Measurements from ENCODE around the gene TRIM7.
"Not testable (repeated sequence)": the region's sequence is repeated elsewhere in the genome, so short reads cannot be mapped to it uniquely, and the experiment has no call there.

TRIM7 gene

GRCh38 chr5:181186022-181186421 lies 19.0 kb downstream of the TRIM7 start:
- TF ChIP-seq, protein P1, sequence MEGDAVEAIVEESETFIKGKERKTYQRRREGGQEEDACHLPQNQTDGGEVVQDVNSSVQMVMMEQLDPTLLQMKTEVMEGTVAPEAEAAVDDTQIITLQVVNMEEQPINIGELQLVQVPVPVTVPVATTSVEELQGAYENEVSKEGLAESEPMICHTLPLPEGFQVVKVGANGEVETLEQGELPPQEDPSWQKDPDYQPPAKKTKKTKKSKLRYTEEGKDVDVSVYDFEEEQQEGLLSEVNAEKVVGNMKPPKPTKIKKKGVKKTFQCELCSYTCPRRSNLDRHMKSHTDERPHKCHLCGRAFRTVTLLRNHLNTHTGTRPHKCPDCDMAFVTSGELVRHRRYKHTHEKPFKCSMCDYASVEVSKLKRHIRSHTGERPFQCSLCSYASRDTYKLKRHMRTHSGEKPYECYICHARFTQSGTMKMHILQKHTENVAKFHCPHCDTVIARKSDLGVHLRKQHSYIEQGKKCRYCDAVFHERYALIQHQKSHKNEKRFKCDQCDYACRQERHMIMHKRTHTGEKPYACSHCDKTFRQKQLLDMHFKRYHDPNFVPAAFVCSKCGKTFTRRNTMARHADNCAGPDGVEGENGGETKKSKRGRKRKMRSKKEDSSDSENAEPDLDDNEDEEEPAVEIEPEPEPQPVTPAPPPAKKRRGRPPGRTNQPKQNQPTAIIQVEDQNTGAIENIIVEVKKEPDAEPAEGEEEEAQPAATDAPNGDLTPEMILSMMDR (conservative IDR thresholded peaks at IDR 0.05; ENCODE audit: low read depth, low read length): no peak
- no peak overlapping the region for H3K4me3 ChIP-seq (ENCODE audit: low read depth, low read length)
- DNase-seq (ENCODE audit: low read depth): no peak

- TF ChIP-seq, protein P1 (conservative IDR thresholded peaks at IDR 0.05; ENCODE audit: low read depth, low read length): no peak
- DNase-seq (ENCODE audit: low read depth): no peak
- no peak overlapping the region for H3K4me3 ChIP-seq (ENCODE audit: low read depth, low read length)
Observed at GRCh38 chr5:181185560-181185959, 19.4 kb downstream of the TRIM7 start.

DNA sequence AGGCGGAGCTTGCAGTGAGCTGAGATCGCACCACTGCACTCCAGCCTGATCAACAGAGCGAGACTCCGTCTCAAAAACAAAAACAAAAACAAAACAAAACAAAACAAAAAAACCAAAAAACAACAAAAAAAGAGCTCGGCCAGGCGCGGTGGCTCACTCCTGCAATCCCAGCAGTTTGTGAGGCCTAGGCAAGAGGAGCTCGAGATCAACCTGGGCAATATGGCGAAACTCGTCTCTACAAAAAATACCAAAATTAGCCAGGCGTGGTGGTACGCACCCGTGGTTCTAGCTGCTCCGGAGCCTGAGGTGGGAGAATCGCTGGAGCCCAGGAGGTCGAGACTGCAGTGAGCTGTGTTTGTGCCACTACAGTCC lies 20.2 kb downstream of the TRIM7 start:
- DNase-seq (ENCODE audit: low read depth): no peak
- H3K4me3 ChIP-seq (ENCODE audit: low read depth, low read length): no peak overlapping the region
- TF ChIP-seq, protein P1 (conservative IDR thresholded peaks at IDR 0.05; ENCODE audit: low read depth, low read length): no peak

DNA sequence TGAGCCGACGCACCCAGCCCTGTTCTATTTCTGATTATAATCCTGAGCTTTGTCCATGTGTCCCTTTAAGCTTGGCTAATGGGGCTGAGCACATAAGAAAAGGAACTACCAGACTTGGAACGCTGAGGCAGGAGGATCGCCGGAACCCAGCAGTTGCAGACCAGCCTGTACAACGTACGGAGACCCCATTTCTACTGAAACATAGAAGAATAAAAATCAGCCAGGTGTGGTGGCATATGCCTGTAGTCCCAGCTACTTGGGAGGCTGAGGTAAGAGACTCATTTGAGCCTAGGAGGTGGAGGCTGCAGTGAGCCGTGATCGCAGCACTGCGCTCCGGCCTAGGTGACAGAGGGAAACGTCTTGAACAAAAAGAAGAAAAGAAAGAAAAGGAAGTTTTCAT lies 22.3 kb downstream of the TRIM7 start:
- no peak for DNase-seq (ENCODE audit: low read depth)
- TF ChIP-seq, protein P1 (conservative IDR thresholded peaks at IDR 0.05; ENCODE audit: low read depth, low read length): no peak
- no peak overlapping the region for H3K4me3 ChIP-seq (ENCODE audit: low read depth, low read length)

DNA sequence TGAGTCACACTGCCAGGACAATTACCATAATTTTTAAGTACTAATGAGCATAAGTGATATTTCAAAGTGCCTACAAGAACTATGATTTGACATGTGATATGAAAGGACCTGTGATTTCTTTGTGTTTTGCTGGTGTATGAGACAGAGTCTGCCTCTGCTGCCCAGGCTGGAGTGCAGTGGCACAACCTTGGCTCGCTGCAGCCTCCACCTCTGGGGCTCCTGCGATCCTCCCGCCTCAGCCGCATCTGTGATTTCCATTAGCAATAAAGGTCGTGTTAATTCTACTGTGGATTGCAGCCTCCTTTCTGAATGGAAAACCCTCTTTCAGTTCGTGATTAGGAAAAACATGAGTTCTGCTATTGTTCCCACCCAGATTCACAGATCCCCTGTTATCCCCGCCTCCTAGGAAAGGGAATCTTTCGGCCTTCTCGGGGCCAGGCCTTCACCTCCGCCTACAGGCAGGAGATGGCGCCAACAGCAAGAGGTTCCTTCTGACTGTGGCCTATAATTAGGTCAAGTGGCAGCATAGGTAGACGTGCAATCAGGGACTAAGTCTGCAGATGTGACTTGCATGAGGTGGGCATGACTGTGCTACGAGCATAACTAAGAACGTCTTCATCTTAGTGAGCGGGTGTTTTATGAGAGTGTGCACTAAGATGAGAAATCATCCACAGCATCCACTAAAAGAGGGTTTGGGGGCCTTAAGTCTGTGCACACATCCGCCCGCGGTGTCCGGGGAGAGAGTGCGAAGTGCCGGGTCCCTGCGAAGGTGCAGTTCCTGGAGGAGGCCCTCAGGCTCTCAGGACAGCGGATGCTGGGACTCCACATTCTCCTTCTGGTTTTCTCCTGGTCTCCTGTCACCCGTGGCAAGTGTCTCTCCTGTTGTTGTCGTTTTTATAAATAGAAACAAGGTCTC lies 23.1 kb downstream of the TRIM7 start:
- H3K4me3 ChIP-seq (ENCODE audit: low read depth, low read length): no peak overlapping the region
- TF ChIP-seq, protein P1 (conservative IDR thresholded peaks at IDR 0.05; ENCODE audit: low read depth, low read length): peak; percentile 84
- peak; percentile 83 for DNase-seq (ENCODE audit: low read depth)

GRCh38 chr5:181177559-181177958 lies 27.4 kb downstream of the TRIM7 start:
- not testable (repeated sequence) for DNase-seq (ENCODE audit: low read depth); H3K4me3 ChIP-seq (ENCODE audit: low read depth, low read length)

DNA sequence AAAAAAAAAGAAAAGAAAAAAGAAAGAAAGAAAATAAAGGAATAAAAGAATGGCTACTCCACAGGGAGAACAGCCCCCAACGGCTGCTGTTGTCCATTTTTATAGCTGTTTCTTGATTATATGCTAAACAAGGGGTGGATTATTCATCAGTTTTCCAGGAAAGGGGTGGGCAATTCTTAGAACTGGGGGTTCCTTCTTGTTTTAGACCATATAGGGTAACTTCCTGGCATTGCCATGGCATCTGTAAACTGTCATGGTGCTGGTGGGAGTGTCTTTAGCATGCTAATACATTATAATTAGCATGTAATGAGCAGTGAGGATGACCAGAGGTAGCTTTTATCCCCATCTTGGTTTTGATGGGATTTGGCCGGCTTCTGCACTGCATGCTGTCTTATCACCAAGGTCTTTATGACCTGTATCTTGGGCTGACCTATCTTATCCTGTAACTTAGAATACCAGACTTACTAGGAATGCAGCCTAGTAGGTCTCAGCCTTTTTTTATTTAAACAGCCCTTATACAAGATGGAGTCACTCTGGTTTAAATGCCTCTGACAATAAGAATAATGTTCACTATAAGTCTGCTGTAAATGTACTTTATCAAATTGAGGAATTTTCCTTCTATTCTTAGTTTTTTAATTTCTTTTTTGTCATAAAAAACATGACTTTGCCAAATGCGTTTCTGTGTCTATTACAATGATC lies 28.6 kb downstream of the TRIM7 start:
- no peak for DNase-seq (ENCODE audit: low read depth)
- no peak overlapping the region for H3K4me3 ChIP-seq (ENCODE audit: low read depth, low read length)
- TF ChIP-seq, protein P1 (conservative IDR thresholded peaks at IDR 0.05; ENCODE audit: low read depth, low read length): no peak
